BE2C (cell line): ENCODE results near the gene CNTNAP5.

Experiments used
- DNase-seq: peaks from one replicate; pipeline ENCODE4 v3.0.0-alpha.2; 2020
- H3K27me3 ChIP-seq: fragments of 250-450 bp; sonication (Bioruptor Pico); 2 replicates; pipeline ENCODE4 v1.5.1; 2020; ENCODE audit warnings: mild to moderate bottlenecking
- H3K36me3 ChIP-seq: fragments of 250-450 bp; sonication (Bioruptor Pico); 2 replicates; pipeline ENCODE4 v1.5.1; 2020; ENCODE audit warnings: mild to moderate bottlenecking
- H3K4me1 ChIP-seq: fragments of 250-450 bp; sonication (Bioruptor Pico); 2 replicates; pipeline ENCODE4 v1.5.1; 2020
- H3K4me3 ChIP-seq: 2 replicates; pipeline ENCODE4 v1.5.1; 2011; ENCODE audit warnings: low read depth, low read length
- H3K9me3 ChIP-seq: fragments of 250-450 bp; sonication (Bioruptor Pico); 2 replicates; pipeline ENCODE4 v1.5.1; 2020
- TF ChIP-seq, protein P1 (sequence below): IDR thresholded peaks from 2 replicates; pipeline ENCODE4 v1.5.1; 2012; ENCODE audit warnings: mild to moderate bottlenecking, low read depth, low read length

The CNTNAP5 gene

DNA sequence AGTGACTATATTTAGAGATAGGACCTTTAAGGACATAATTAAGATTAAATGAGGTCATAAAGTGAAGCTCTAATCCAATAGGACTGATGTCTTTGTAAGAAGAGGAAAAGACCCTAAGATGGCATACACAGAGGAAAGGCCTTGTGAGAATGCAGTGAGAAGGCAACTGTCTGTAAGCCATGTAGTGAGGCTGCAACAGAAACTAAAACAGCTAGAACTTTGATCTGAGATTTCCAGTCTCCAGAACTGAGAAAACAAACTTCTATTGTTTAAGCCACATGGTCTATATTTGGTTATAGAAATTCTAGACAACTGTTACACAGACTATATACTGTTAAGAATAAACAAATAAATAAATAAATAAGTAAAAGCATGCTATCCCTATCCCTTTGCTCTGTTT is 276.8 kb downstream of the CNTNAP5 start:
- TF ChIP-seq, protein P1, sequence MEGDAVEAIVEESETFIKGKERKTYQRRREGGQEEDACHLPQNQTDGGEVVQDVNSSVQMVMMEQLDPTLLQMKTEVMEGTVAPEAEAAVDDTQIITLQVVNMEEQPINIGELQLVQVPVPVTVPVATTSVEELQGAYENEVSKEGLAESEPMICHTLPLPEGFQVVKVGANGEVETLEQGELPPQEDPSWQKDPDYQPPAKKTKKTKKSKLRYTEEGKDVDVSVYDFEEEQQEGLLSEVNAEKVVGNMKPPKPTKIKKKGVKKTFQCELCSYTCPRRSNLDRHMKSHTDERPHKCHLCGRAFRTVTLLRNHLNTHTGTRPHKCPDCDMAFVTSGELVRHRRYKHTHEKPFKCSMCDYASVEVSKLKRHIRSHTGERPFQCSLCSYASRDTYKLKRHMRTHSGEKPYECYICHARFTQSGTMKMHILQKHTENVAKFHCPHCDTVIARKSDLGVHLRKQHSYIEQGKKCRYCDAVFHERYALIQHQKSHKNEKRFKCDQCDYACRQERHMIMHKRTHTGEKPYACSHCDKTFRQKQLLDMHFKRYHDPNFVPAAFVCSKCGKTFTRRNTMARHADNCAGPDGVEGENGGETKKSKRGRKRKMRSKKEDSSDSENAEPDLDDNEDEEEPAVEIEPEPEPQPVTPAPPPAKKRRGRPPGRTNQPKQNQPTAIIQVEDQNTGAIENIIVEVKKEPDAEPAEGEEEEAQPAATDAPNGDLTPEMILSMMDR: no peak
- no peak for DNase-seq
- Histone ChIP-seq H3K9me3 (no peaks in the 10 kb centered on the region), H3K36me3 (no peaks in the 10 kb centered on the region), H3K4me3 (no peak overlapping the region), H3K4me1 (no peaks in the 10 kb centered on the region), H3K27me3 (no peaks in the 10 kb centered on the region)

DNA sequence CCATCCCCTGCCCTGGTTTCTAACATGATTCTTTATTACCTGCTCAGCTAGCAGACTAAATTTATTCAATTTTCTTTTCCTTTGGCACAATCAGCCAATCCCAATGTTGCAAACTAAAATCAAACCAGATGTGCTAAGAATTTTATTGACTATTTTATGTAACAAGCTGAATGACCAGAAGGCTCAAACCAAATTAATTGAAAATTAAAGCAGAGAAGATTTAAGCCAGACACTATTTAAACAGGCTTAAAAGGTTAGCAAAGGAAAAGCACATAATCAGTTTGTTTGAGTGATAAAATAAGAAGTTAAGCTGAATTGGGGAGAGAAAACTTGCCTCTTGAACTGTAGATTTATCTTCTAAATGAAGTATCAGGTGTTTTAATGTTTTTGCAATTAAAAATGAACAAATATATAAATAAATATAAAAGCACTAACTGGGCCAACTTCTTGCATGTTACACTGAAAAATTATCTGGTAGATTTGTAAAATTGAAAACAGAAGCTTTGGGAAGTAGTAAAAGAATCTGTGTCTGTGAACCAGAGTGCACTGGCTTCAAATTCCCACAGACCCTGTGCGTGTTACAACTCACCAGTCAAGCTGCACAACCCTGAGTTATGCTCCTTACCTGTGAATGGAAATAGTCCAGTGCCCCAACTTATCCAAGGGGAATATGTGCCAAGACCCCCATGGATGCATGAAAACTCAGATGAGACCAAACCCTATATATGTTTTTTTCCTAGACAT is 283.4 kb downstream of the CNTNAP5 start:
- Histone ChIP-seq H3K27me3 (no peaks in the 10 kb centered on the region), H3K4me1 (no peaks in the 10 kb centered on the region), H3K4me3 (no peak overlapping the region), H3K9me3 (no peaks in the 10 kb centered on the region), H3K36me3 (no peaks in the 10 kb centered on the region)
- DNase-seq: no peak
- TF ChIP-seq, protein P1: no peak

- Histone ChIP-seq H3K27me3 (no peaks in the 10 kb centered on the region), H3K36me3 (no peaks in the 10 kb centered on the region), H3K9me3 (no peaks in the 10 kb centered on the region), H3K4me3 (no peak overlapping the region), H3K4me1 (no peaks in the 10 kb centered on the region)
- TF ChIP-seq, protein P1: no peak
- no peak for DNase-seq
Observed at GRCh38 chr2:124309563-124310138, 284.6 kb downstream of the CNTNAP5 start.

- no peak overlapping the region for H3K4me3 ChIP-seq
- H3K36me3 ChIP-seq: no peaks in the 10 kb centered on the region
- no peaks in the 10 kb centered on the region for H3K27me3 ChIP-seq
- TF ChIP-seq, protein P1: no peak
- H3K9me3 ChIP-seq: no peaks in the 10 kb centered on the region
- H3K4me1 ChIP-seq: no peaks in the 10 kb centered on the region
- DNase-seq: no peak
Observed at GRCh38 chr2:124310671-124311070, 285.6 kb downstream of the CNTNAP5 start.

DNA sequence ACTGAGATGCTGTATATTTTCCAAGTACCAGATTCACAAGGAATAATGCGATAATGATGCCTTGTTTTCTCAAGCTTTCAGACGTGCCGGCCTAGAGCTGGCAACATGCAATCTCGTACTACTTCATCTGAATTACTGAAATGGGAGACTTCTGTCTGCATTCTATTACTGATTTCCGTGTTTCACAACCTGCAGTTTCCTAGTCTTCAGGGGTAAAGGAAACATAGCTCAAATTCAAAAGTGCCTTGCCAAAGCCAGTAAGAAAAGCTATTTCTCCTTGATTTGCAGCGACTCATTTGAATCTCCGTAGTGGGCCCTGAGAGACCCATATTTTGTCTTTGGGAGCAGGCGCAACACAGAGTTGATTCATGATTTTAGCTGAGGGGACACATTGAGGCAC is 289.0 kb downstream of the CNTNAP5 start:
- Histone ChIP-seq H3K36me3 (no peaks in the 10 kb centered on the region), H3K9me3 (no peaks in the 10 kb centered on the region)

More for the DNA sequence above, 289.0 kb downstream of the CNTNAP5 start:
- no peak overlapping the region for H3K4me3 ChIP-seq
- TF ChIP-seq, protein P1: no peak
- DNase-seq: no peak
- H3K27me3 ChIP-seq: no peaks in the 10 kb centered on the region
- no peaks in the 10 kb centered on the region for H3K4me1 ChIP-seq
